Stimulated activated CD8-positive, alpha-beta memory T cell treated with anti-CD3 and anti-CD28 coated beads, Interleukin-7, amount 100 ng/mL, for 1 hour (primary cell): ENCODE data around the gene ZNF641.
"Not testable (repeated sequence)": the region's sequence is repeated elsewhere in the genome, so short reads cannot be mapped to it uniquely, and the experiment has no call there.

Source experiments
- DNase-seq, 2 donors: peaks; one replicate each; pipeline ENCODE4 v3.0.0-alpha.2; 2020; ENCODE audit warnings: low read depth in 2 of 2

ZNF641 gene

GRCh38 chr12:48334808-48335207 is 15.9 kb downstream of the ZNF641 start:
- DNase-seq = no peak

GRCh38 chr12:48333680-48334079 is 17.0 kb downstream of the ZNF641 start:
- DNase-seq = not testable (repeated sequence)

- DNase-seq = no peak
Observed at GRCh38 chr12:48331399-48331798, 19.3 kb downstream of the ZNF641 start.

GRCh38 chr12:48329199-48329939 is 21.4 kb downstream of the ZNF641 start:
- no peak for DNase-seq

GRCh38 chr12:48316491-48316890 is 34.2 kb downstream of the ZNF641 start:
- no peak for DNase-seq

- DNase-seq = no peak
Observed at GRCh38 chr12:48311313-48311712, 39.4 kb downstream of the ZNF641 start.

GRCh38 chr12:48307269-48307668 is 43.5 kb downstream of the ZNF641 start:
- no peak for DNase-seq

GRCh38 chr12:48305190-48305589 is 45.5 kb downstream of the ZNF641 start:
- DNase-seq = no peak

GRCh38 chr12:48302161-48302911 is 48.4 kb downstream of the ZNF641 start:
- DNase-seq = no peak

- DNase-seq = no peak
Observed at GRCh38 chr12:48300774-48301173, 49.9 kb downstream of the ZNF641 start.

GRCh38 chr12:48296586-48297282 is 54.0 kb downstream of the ZNF641 start:
- no peak for DNase-seq

- no peak for DNase-seq
Observed at GRCh38 chr12:48292040-48292439, 58.7 kb downstream of the ZNF641 start.

GRCh38 chr12:48291511-48291910 is 59.2 kb downstream of the ZNF641 start:
- DNase-seq = no peak

GRCh38 chr12:48288387-48289268 is 62.1 kb downstream of the ZNF641 start:
- no peak for DNase-seq
